Tibial nerve (tissue), 3 donors: ENCODE results near the gene AP2A1.

ENCODE experiments used
- CTCF ChIP-seq, 5 experiments: fragments of 200-600 bp in 3 of 5; fragments of 450-650 bp in 2 of 5; sonication (generic) in 3 of 5; IDR thresholded peaks; one replicate each; pipeline ENCODE4 v1.5.1; 2016 to 2019; ENCODE audit warnings: antibody characterized with exemption in 5 of 5, mild to moderate bottlenecking in 3 of 5, moderate library complexity in 2 of 5
- POLR2A ChIP-seq, 2 donors: fragments of 450-650 bp; IDR thresholded peaks; one replicate each; pipeline ENCODE4 v1.6.1; 2017; ENCODE audit warnings: antibody characterized with exemption in 2 of 2, mild to moderate bottlenecking in 2 of 2, moderate library complexity in 2 of 2

GRCh38 chr19:49718511-49718910 is 48.3 kb upstream of the AP2A1 start:
- TF ChIP-seq POLR2A (IDR thresholded peaks at IDR 0.05), result no peak
- TF ChIP-seq CTCF (IDR thresholded peaks at IDR 0.05), result no peak
